Mesodermal cell (in vitro differentiated cells): ENCODE results near the gene TTBK2.

Source experiments
- H3K27ac ChIP-seq: 2 replicates; pipeline ENCODE4 v1.7.0; 2013; ENCODE audit warnings: mild to moderate bottlenecking, low read depth, low read length, moderate library complexity; ENCODE audit not compliant: severe bottlenecking
- H3K36me3 ChIP-seq: 2 replicates; pipeline ENCODE4 v1.7.1; 2013; ENCODE audit warnings: mild to moderate bottlenecking, low read length, moderate library complexity; ENCODE audit not compliant: control insufficient read depth, insufficient read depth
- H3K4me1 ChIP-seq: one replicate; pipeline ENCODE4 v1.7.1; 2013; ENCODE audit warnings: mild to moderate bottlenecking, low read length; ENCODE audit not compliant: insufficient read depth, control insufficient read depth, poor library complexity, severe bottlenecking
- H3K4me3 ChIP-seq: 2 replicates; pipeline ENCODE4 v1.7.0; 2013; ENCODE audit warnings: low read length, control low read depth, mild to moderate bottlenecking; ENCODE audit not compliant: insufficient read depth, poor library complexity, severe bottlenecking; ENCODE audit errors: extremely low read depth
- H3K9me3 ChIP-seq: 2 replicates; pipeline ENCODE4 v1.7.1; 2013; ENCODE audit warnings: mild to moderate bottlenecking, low read length, moderate library complexity; ENCODE audit not compliant: control insufficient read depth
- WGBS, 2 experiments: methylation state at CpG; one replicate each; pipeline ENCODE4 v1.1.5; 2013; ENCODE audit warnings: missing lambda C conversion rate in 2 of 2; ENCODE audit not compliant: insufficient coverage in 2 of 2; 5-methylcytosine and 5-hydroxymethylcytosine counted together

Gene TTBK2

GRCh38 chr15:42858999-42859789 lies 61.4 kb downstream of the TTBK2 start:
- no peak overlapping the region for H3K27ac ChIP-seq
- no peaks in the 10 kb centered on the region for H3K36me3 ChIP-seq
- 80% methylated on average over 1 of the region's 2 CpGs; no CpG with 5 or more reads in 1 of the 2 experiments for WGBS, 2 experiments

GRCh38 chr15:42858540-42858939 lies 62.0 kb downstream of the TTBK2 start:
- H3K4me3 ChIP-seq = no peak overlapping the region
- H3K36me3 ChIP-seq = no peaks in the 10 kb centered on the region
- no peaks in the 10 kb centered on the region for H3K4me1 ChIP-seq
- no peak overlapping the region for H3K27ac ChIP-seq
- 63 to 100% methylated on average over 1 of the region's 2 CpGs for WGBS, 2 experiments
- no peaks in the 10 kb centered on the region for H3K9me3 ChIP-seq

More at GRCh38 chr15:42858999-42859789, 61.4 kb downstream of the TTBK2 start:
- Histone ChIP-seq H3K9me3 (no peaks in the 10 kb centered on the region), H3K4me3 (no peak overlapping the region), H3K4me1 (no peaks in the 10 kb centered on the region)

- Histone ChIP-seq H3K36me3 (no peaks in the 10 kb centered on the region), H3K4me1 (no peaks in the 10 kb centered on the region), H3K9me3 (no peaks in the 10 kb centered on the region), H3K27ac (no peak overlapping the region), H3K4me3 (no peak overlapping the region)
- WGBS, 2 experiments = no CpG with 5 or more reads among the region's 3 CpGs
Observed at GRCh38 chr15:42854576-42854975, 66.0 kb downstream of the TTBK2 start.

GRCh38 chr15:42849836-42850235 lies 70.7 kb downstream of the TTBK2 start:
- Histone ChIP-seq H3K27ac (no peak overlapping the region), H3K4me1 (no peaks in the 10 kb centered on the region), H3K36me3 (no peaks in the 10 kb centered on the region), H3K9me3 (no peaks in the 10 kb centered on the region), H3K4me3 (no peak overlapping the region)
- WGBS, 2 experiments = 72% methylated on average over 2 of the region's 2 CpGs; no CpG with 5 or more reads in 1 of the 2 experiments

- Histone ChIP-seq H3K4me3 (no peak overlapping the region), H3K9me3 (peaks cover 7% of the 10 kb centered on the region), H3K27ac (no peak overlapping the region), H3K36me3 (no peaks in the 10 kb centered on the region), H3K4me1 (no peaks in the 10 kb centered on the region)
Observed at GRCh38 chr15:42848846-42849245, 71.7 kb downstream of the TTBK2 start.

GRCh38 chr15:42846647-42847046 lies 73.9 kb downstream of the TTBK2 start:
- Histone ChIP-seq H3K4me3 (no peak overlapping the region), H3K27ac (no peak overlapping the region), H3K4me1 (no peaks in the 10 kb centered on the region), H3K9me3 (peaks cover 8% of the 10 kb centered on the region), H3K36me3 (no peaks in the 10 kb centered on the region)
- no CpG with 5 or more reads among the region's 1 CpG for WGBS, 2 experiments

- no CpG with 5 or more reads among the region's 5 CpGs for WGBS, 2 experiments
- Histone ChIP-seq H3K4me3 (no peak overlapping the region), H3K36me3 (no peaks in the 10 kb centered on the region), H3K9me3 (peaks cover 8% of the 10 kb centered on the region), H3K4me1 (no peaks in the 10 kb centered on the region), H3K27ac (no peak overlapping the region)
Observed at GRCh38 chr15:42845581-42845980, 75.0 kb downstream of the TTBK2 start.

- no CpG with 5 or more reads among the region's 4 CpGs for WGBS, 2 experiments
- peaks cover 4% of the 10 kb centered on the region for H3K36me3 ChIP-seq
- peaks cover 8% of the 10 kb centered on the region for H3K9me3 ChIP-seq
- H3K4me1 ChIP-seq = no peaks in the 10 kb centered on the region
- H3K4me3 ChIP-seq = no peak overlapping the region
- H3K27ac ChIP-seq = no peak overlapping the region
Observed at GRCh38 chr15:42843699-42844098, 76.9 kb downstream of the TTBK2 start.

- WGBS, 2 experiments = no CpG with 5 or more reads among the region's 1 CpG
- Histone ChIP-seq H3K36me3 (peaks cover 4% of the 10 kb centered on the region), H3K9me3 (no peaks in the 10 kb centered on the region), H3K27ac (no peak overlapping the region), H3K4me3 (no peak overlapping the region), H3K4me1 (no peaks in the 10 kb centered on the region)
Observed at GRCh38 chr15:42836251-42836650, 84.3 kb downstream of the TTBK2 start.

- WGBS, 2 experiments = 93% methylated on average over 3 of the region's 5 CpGs; no CpG with 5 or more reads in 1 of the 2 experiments
- Histone ChIP-seq H3K4me3 (no peak overlapping the region), H3K9me3 (no peaks in the 10 kb centered on the region), H3K36me3 (peaks cover 4% of the 10 kb centered on the region), H3K27ac (no peak overlapping the region), H3K4me1 (no peaks in the 10 kb centered on the region)
Observed at GRCh38 chr15:42832576-42832975, 88.0 kb downstream of the TTBK2 start.

GRCh38 chr15:42826251-42826890 lies 94.2 kb downstream of the TTBK2 start:
- 80 to 95% methylated on average over 1 to 4 of the region's 4 CpGs for WGBS, 2 experiments
- Histone ChIP-seq H3K27ac (no peak overlapping the region), H3K36me3 (peaks cover 9% of the 10 kb centered on the region), H3K4me1 (no peaks in the 10 kb centered on the region), H3K4me3 (no peak overlapping the region), H3K9me3 (no peaks in the 10 kb centered on the region)
